HG03066 (cell line): ENCODE data around the gene PXDN.

ENCODE experiments used
- ATAC-seq: cut with Tn5 transposase; IDR thresholded peaks from one replicate; pipeline ENCODE4 v1.9.1; 2021; ENCODE audit warnings: low read depth; ENCODE audit not compliant: unreplicated experiment

Gene PXDN

DNA sequence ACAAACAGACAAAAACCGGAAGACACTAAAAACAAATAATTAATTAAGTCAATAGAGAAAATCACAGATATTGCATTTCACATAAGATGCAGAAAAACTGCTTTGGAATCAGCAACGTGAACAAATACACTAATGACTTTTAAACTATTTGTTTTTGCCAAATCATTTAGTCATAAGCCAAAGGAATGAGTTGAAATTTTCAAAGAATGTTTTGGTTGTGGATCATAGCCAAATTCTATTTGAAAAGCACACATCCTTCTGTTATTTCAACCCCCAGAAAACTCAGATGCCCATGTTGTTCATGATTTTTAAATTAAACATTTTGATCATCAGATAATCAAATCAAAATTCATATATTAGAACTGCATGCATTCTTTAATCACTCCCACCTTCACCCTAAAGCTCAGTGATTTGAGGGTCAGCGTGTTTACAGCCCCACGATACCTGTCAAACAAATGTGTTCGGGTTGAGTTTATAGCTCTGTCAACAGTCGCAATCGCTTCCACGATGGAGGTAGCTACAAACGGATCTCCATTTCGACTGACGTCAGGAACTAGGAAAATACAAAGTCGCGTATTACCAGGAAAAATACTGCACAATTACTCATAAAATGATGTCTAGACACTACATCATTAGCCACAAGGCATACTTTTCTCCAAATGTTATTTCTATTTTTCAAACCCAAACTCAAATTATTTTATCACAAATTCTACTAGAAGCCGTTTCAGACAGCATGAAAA, 90.2 kb downstream of the PXDN start:
- ATAC-seq = no peak

DNA sequence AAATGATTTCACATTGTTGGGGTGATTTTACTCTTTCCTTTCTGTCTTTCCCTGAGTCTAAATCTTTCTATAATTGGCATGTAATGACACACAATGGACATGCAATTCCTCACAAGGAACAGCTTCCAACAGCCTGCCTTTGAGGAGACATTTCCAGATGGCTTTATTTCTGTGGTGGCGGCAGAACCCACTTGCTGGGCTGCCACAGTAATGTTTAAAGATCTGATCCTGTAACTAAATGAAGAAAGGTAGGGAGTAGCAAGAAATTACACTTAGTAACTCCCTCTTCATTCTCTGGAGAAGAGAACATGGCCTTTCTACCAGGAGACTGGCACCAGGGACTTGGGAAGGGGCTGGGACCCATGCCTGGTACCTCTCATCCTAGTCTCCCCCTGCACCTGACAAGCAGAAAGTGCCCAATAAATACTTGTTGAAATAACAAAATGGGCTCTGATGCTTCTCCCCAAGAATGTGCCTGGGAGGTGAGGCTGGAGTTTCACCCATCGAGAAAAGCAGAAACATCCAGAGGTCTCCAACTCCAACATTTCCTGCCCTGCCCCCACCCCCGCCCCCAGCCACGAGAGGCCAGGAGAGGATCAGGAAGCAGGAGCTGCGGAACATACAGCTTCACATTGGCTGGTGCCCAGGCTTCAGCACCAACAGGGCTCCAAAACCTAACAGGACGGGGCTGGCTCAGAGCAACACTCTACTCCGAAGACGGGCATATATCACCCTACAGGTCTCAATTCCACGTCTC, 92.1 kb downstream of the PXDN start:
- ATAC-seq = no peak

DNA sequence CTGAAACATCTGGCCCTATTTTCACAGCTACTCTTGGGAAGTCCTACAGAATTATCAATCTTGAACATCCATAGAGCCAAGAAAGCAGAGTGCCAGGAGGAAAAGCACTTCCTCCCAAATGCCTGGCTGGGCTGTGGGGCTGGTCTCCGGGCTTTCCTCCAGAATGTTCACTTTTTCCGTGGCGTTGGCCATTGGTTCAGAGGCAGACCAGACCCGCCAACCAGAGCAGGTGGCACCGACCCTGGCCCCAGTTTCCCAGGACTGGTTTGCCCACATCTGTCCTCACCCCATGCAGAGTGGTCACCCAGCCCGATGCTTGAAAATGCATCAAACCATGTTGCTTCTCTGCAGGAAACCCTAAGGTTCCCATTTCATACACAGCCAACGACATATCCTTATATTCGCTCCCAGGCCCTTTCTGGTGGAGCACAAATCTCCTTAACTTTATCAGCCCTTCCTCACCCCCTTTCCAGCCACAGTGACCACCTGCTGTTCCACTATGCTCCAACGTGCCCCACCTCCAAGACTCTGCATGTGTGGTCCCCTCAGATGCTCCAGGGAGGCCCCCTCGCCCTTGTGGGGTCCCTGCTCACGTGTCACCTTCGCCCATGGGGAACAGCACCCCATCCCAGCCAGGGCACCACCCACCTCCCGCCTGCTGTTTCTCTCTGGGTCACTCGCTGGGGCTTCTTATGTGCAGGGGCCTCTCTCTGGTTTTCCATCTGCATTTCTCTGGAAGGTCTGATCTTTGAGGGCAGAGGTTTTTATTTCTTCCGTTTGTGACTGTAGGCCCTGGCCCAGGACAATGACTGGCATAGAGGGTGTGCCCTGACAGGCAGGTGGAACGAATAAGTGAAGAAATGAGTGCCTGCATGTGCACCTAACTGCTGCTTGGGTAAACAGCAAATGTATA, 92.9 kb downstream of the PXDN start:
- ATAC-seq = no peak

DNA sequence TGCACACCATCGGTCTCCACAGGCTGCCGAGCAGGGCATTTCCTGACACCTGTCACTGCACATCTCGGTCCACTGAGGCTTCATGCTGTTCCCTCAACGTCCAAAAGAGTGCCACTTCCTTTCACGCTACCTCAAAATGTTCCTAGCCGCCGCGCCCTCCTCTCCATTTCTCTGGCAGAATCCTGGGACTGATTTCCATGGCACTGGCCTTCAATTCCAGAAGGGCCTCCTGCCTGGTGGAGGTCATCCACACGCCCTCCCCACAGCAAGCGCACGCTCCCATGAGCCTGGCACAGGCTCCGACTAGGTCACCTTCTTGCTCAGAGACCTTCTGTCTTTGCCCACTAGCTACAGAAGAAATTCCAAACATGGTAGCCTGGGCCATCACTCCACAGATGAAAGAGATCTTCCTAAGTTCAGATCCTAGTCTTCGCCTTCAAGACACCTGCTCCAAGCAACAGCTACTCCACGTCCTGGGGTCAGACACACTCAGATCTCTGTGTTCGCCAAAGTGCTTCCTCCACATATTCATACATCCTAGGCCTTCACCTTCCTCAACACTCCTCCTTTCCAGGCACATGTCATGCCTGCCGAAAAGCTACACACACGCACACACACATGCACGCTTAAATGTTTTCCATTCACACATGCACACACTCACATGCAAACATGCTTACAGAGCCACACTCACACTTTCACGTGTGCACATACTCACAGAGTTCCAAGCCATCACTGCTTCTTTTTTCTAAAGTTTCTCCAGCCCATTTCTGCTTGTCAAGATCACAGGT, 94.0 kb downstream of the PXDN start:
- no peak for ATAC-seq

DNA sequence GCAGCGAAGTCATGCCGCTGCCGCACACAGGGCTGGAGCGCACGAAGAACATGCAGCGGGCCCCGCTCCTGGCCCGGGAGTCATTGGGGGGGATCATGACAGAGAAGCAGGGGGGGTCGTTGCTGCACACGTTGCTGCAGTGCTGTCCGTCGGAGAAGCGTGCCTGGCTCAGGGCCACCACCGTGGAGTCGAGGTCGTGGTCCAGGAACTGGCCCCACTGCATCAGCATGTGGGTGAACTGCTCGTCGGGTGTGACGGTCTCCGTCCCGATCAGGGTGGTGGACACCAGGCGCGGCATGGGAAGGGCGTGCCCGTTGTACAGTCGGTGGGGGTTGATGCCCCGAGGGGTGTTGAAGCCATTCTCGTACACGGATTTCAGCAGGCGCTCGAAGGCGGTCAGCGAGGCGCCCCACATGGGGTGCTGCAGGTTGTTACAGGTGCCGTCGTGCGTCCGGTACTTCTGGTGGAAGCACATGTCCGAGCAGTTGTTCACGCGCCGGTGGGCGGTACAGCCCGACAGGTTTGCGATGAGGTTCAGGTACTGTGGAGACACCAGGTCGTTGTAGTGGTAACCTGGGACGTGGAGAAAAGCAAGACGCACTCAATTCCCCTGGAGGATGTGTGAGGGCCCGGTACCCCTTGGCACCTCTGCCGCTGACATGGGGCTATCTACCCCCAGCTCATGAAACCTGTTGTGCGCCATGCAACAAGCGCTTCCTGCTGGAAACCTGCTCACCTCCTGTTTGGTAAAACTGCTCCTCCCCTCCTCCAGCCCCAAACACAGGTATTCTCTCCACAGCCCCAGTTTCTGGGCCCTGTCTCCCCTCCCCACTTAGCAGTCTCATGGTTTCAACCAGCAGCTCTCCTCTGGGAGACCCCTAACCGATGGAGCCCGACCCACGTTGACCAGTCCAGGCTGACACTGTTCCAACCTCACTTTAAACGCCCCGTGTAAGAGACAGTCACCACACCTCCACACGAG, 94.9 kb downstream of the PXDN start:
- no peak for ATAC-seq

DNA sequence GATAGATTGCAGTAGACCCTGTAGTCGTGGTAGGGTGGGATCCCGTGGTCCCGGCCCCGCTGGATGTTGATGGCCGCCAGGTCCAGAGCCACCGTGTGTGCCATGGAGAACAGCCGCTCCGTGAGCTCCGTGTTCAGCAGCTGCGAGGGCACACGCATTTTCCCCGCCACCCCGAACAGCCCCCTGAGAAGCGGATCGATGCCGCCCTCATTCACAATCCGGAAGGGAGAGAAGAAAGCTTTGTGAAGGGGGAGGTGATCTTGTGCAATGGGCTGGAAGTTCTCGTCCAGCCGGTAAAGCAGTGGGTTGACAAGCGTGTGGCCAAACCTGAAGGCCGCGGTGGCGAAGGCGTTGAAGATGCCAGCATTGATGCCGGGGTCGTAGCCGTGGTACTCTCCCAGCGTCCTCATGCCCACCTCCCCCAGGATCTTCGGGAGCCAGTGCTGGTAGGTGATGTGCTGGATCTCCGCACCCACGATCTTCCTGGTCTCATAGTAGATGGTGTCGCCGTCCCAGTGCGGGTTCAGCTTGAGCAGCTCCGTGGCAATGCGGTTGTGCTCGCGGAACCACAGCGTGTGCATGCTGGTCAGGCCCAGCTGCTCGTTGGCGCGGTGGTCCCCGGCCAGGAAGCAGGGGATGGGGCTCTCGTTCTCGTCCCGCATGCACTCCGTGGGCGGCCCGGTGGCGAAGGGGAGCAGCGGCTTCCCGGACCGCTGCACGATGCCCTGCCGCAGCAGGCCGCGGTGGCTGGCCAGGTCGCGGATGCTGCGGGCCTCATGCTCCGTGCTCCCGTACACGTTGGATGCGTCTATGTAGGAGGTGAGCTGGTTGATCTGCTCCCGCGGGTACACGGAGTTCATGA, 95.8 kb downstream of the PXDN start:
- no peak for ATAC-seq

DNA sequence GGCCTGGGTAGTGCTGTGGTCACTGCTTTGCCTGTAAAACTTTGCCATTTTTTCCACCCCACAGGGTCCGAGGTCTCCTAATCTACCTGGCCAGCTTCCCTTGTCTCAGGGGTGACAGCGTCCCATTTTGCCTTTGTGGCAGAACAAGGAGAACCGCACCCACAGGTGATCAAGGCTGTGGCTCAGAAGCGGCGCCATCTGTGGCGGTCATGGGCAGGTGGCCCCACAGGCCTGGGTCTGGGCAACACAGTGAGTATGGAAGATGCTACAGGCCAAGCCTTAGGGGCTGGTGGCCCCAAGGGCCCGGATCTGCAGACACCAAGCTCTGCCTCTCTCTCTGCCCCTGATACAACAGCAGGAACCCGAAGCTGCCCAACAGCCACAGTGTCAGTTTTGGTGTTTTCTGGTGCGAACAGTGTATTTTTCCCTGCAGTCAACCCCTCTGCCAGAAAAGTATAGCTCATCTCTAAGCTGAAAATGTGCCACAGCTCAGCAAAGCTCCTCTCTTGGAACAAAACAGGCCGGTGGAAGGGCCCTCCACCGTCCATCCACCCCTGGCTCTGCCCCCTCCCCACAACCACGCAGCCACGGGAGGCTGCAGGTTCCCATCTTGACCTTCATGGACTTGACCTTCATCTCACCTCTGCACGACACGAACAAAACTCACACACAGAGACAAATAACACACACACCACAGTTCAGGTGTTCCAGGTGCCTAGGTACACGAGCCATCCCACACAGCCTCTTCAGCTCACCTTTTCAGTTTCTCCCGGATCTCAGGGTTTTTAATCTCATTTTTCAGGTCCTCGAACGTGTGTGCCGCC, 96.7 kb downstream of the PXDN start:
- ATAC-seq = no peak

DNA sequence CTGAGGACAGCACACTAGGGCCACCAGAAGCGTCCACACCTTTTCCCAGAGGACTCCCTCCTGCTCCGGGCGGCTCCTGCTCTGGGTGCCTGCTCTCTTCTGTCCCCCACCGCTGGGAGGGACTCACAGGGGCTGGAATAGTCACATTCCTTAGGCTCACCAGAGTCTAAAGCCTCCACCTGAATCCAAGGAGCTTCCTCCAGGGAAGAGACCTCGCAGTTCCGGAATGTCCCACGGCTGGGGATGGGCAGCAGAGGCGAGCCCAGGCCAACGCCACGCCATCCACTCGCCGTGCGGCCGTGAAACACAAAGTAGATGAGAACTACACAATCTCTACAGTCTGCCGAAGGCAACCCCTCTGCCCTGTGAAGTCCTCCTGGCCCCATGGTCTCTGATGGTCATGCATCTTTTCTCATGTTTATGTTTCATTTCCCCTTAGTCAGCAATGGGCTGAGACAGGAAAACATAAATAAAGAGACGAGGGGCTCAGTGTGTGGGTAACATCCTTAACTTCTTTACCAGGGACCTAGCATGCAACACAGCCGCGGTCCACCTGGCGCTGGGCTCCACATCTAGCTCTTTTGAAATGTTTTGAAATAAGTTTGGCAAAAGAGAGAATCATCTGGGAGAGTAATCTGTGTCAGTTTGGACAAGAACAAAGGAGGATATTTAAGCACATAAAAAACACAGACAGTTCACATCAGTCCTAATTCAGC, 98.4 kb downstream of the PXDN start:
- no peak for ATAC-seq

DNA sequence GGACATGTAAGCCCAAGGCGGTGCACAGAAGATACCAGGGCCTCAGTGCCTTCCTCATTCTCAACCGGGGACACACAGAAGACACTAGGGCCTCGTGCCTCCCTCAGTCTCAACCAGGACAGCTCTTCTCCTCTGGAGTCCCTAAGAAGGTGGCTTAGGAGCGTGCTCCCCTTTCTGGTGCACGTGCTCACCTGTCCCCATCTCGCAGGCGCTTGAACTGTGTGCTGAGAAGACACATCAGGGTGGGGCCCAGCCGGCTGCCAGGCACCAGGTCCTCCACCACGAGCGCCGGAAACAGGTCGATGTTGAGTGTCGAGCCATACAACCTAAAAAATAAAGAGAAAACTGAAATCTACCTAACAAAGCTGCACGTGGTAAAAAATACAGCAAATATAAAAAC, 99.9 kb downstream of the PXDN start:
- ATAC-seq = no peak

DNA sequence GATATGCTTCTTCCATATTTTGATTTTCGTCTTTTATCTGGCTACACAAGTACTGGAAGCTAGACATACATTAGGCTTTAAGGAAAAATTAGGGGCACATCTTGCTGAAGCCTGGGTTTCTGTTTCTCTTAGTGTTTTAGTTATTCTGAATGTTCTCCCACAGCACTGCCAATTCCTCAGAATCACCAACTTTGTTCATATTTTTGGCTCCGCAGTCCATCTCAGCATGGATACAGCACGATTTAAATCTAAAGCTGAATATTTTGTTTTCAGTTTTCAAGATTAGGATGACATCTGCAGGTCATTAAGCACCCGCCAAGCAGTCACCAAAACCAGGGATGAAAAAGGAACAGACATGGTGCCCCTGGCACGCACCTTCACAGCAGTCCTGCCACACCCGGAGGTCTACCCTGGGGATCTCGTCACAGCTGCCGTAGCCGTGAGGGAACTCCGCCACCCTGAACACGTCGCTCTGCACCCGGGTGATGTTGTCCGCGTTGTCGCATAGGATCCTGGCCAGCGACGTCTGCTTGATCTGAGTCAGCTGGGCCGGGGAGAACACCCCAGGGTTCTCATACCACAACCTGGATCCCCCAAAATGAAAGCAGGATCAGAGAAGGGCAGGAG, 101.2 kb downstream of the PXDN start:
- ATAC-seq = no peak

DNA sequence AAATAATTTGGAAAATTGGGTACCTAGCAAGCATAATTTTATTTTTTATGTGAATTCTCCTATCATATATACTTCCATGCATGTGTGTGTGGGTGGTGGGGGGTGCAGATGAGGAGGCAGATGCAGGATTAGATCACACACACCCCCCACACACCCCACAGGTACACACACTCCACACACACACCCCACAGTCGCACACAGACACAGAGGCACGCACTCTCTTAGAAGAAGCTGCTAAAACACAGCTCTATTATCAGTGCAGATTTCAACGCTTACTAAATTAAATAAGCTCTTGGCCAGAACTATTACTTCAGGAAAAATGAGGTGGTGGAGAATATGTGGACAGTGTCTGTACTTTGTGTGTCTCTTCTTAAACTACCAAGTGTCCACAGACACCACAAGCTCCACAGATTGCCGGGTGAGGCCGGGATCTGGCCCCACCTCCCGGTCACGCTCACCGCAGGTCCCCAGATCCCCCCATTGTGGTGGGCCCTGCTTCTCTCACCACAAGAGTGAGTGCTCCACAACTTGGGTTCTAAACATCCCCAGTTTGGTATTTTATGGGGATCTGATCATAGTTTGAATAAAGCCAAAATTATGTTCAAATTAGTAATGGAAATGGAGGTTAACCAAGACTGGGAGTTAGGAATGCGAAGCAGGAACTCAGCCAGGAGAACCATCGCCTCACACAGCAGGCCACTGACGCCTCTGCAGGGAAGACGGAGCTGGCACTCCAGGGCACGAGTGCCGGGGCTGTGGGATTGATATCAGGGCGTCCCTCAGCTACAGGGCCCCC, 102.1 kb downstream of the PXDN start:
- ATAC-seq = no peak

DNA sequence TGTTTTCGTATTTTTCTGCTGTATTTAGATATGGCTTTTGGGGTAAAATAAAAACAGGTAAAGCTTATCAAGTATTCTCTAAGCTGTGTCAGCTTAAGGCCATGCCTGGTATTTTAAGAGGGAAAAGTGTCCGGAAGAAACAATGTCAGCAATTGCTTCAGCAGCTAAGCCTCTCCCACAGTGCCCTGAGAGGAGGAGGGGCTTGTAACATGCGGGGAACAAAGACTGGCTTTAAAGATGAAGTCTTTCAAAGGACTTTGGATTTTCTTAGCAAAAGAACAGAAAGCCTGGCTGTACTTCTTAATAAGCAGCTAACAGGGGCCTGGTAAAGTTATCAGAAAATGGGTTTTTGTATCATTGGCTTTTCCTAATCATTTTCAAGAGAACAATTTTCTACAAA, 102.8 kb downstream of the PXDN start:
- ATAC-seq = no peak

DNA sequence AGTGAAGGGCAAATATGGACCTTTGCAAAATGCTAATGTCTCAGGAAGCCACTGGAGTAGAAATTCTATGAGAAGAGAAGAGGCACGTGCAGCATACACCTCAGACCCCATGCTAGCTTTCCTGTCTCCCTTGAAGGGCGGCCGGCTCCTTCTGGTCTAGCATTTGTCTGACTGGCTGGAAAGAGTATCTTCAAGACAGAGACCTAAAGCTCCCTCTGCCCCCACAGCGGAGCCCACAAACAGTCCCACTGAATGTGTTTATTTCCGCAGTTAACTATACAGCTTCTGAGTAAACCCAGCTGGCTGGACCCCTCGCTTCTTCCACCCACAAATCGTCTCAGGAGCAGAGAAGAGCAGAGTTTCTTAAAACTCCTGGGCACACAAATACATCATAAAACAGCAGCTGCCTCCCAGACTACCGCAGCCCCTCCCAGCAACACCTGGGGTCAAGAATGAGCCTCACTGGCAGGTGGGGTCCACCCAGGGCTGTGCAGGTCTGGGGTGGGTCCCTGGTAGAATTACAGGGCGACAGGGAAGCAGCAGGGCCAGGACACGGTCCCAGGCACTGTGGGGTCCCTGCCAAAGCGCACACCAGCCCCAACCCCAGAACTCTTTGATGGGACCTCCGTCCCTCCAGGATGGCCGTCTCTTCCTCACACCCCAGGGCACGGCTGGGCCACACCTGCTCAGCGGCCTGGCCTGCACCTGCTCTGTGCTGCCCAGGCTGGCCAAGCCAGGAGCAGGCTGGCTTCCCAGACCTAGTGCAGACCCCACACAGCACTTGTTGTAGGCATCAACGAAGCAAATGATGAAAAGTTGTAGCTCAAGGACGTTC, 103.8 kb downstream of the PXDN start:
- no peak for ATAC-seq

DNA sequence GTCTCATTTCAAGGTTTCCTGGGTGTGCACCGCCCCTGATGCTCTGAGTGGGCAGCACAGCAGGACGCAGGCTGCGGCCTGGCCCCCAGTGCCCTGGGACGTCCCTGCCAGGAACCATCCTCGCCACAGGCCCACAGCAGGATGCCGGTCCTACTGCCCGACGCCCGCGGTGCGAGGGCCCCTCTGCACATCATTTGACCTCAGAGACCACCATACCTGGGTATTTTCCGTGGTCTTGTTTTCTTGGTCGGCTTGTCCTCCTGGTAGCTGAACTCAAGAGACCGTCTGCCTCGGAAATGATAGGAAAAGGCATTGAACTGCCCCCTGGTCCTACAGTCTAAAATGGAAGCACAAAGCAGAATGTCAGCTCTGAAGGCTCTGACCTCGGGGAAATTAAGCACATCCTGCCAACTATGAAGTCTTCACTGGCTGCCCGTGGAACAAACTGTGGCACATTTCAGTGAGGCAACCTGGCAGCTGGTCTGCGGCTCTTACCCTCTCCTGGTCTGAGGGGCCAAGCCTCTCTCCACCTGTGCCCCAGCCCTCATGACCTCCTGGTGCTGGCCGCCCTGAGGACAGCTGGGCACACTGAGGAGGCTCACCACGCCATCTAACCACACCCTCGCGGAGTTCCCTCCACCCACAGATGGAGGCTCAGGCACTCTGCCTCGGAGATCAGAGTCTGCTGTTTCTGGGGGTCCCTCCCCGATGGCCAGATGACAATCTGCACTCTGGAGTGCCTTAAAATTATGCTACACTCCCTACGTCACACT, 105.0 kb downstream of the PXDN start:
- no peak for ATAC-seq
